Left lobe of liver (tissue), 2 donors: ENCODE data around the gene TTI1. TPM values are rescaled to one million over a fixed set of nuclear protein-coding genes. Genes with fewer than 3 reads are reported as not detected.
A peak's percentile ranks its signal among the peaks of the same experiment; 100 is the strongest.

Experiments used
- ATAC-seq: fragments of 200-7000 bp; cut with Tn5 transposase; one replicate; pipeline ENCODE4 v1.9.1; 2020; ENCODE audit warnings: mild to moderate bottlenecking, moderate library complexity
- DNase-seq: peaks from one replicate; pipeline ENCODE4 v3.0.0-alpha.2; 2020; ENCODE audit warnings: low spot score
- total RNA-seq: library from RNA; stranded (reverse); gene quantifications from one replicate; pipeline ENCODE4 v1.2.1, GENCODE V29; 2021
- donor health status: DM: no; HTN: no; CAD: no; lungs with moderate emphysema.
- donor health status: DM: no; HTN: yes; CAD: no.

The TTI1 gene
- total RNA-seq, 1 donor from 2014 or later = 10.3 TPM

GRCh38 chr20:37939701-37940560, 93.3 kb downstream of the TTI1 start:
- DNase-seq = peak; percentile 28
- ATAC-seq = no peak

GRCh38 chr20:37938954-37939353, 94.3 kb downstream of the TTI1 start:
- no peak for DNase-seq
- no peak for ATAC-seq

DNA sequence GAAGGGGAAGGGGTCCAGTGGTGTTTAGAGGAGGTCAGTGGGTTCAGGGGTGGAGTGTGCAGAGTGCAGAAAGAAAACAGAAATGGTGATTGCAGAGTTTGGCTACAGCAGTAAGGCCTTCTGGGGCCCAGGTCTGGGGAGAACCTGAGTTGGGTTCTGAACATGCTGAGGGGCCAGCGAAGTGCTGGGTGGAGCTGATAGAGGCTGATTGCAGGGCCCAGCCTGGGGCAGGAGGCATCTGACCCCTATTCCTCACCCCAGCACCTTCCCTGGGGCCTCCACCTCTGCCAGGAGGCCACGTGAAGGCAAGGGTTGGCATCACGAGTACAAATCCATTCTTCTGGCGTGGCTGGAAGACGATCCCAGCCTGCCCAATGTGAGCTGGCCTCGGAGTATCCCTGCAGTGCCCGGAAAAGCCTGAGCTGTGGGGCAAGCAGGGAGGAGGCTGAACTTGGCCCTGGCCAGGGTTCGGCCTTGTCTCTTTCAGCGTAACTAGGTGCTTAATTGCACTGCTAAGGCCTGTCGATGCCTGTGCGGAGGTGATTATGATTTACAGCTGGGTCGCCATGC, 95.0 kb downstream of the TTI1 start:
- no peak for DNase-seq
- ATAC-seq = no peak

GRCh38 chr20:37937686-37938085, 95.6 kb downstream of the TTI1 start:
- ATAC-seq (no peak), DNase-seq (no peak)

DNA sequence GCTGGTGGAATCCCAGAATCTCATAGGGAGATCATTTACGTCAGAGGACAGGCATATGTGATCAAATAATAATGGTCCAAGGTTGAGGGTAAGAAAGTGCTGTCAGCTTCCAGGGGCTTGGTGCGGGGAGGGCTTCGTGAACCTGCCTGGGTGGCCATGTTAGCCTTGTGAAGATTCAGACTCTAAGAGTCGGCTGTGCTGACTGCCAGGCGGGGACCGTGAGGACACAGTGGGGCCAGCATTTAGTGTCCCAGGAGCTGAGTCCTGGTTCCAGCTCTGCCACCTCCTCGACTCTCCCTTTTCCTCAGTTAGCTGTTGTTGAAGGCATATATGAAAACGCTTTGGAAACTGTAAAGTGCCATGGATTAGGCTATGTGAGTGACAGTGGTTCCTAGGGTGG, 96.8 kb downstream of the TTI1 start:
- ATAC-seq (no peak), DNase-seq (no peak)

DNA sequence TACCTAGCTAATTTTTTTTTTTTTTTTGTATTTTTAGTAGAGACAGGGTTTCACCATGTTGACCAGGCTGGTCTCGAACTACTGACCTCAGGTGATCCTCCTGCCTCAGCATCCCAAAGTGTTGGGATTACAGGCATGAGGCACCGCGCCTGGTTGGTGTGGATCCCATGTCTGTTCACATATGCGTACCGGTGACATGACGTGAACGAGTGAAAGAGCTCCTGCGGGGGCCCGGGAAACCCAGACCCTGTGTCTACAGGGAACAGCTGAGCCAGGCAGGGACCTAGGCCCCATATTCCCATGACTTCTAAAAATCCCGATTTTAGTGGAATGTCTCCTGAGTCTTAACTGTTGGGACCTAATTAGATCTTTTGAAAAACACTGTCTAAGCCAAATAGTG, 97.2 kb downstream of the TTI1 start:
- no peak for ATAC-seq
- no peak for DNase-seq

GRCh38 chr20:37935435-37935834, 97.8 kb downstream of the TTI1 start:
- peak; percentile 63 for ATAC-seq
- DNase-seq = peak; percentile 57

GRCh38 chr20:37934634-37935375, 98.5 kb downstream of the TTI1 start:
- ATAC-seq = no peak
- no peak for DNase-seq

- ATAC-seq (peak; percentile 76), DNase-seq (peak; percentile 64)
Observed at GRCh38 chr20:37933786-37934633, 99.2 kb downstream of the TTI1 start.

Other genes starting within 250 kb of the TTI1 start
- gene VSTM2L, start 130.3 kb downstream of the TTI1 start, total RNA-seq = 4.4 TPM
- gene RPRD1B, start 290 bp upstream of the TTI1 start, total RNA-seq = 22.8 TPM
- 193 TPM for gene TGM2, start 131.8 kb upstream of the TTI1 start, total RNA-seq
- 2.7 TPM for gene KIAA1755, start 227.3 kb upstream of the TTI1 start, total RNA-seq